ENCODE measurements around the gene LGR6. TPM values are rescaled to one million over a fixed set of nuclear protein-coding genes. Genes with fewer than 3 reads are reported as not detected.

The LGR6 gene
- total and polyA plus RNA-seq, 2 of the 4 experiments (the other 2 are of a cell fraction) = not detected

GRCh38 chr1:202170726-202171125, 22.9 kb upstream of the LGR6 start:
- DNase-seq = no peak
- Histone ChIP-seq H3K4me3 (ENCODE audit: insufficient read depth, low read depth, low read length) (no peak overlapping the region), H3K36me3 (ENCODE audit: control insufficient read depth, insufficient read depth, low read length) (no peaks in the 10 kb centered on the region), H2BK120ac (ENCODE audit: low read depth, low read length) (no peak overlapping the region), H3K18ac (ENCODE audit: low read depth, low read length) (no peak overlapping the region), H2AFZ (replicated peaks; ENCODE audit: low read length, poor library complexity) (no peak overlapping the region), H3K23ac (ENCODE audit: low read depth, low read length) (no peak overlapping the region), H4K8ac (ENCODE audit: low read depth in 2 of 2, low read length in 2 of 2) (no peak overlapping the region), H3K14ac (replicated peaks; ENCODE audit: low read depth, low read length) (no peak overlapping the region), H3K79me1 (ENCODE audit: low read depth in 1 of 2, low read length in 2 of 2) (no peaks in the 10 kb centered on the region), H3K56ac (ENCODE audit: extremely low read depth, insufficient read depth, low read length) (no peak overlapping the region), H4K20me1 (ENCODE audit: insufficient read depth, low read length) (no peaks in the 10 kb centered on the region), H4K5ac (ENCODE audit: low read depth, low read length) (no peak overlapping the region), H3K4me2 (ENCODE audit: low read depth, low read length) (no peak overlapping the region), H4K91ac (ENCODE audit: insufficient read depth, low read depth, low read length) (no peak overlapping the region), H3K4ac (ENCODE audit: low read depth, low read length) (no peak overlapping the region), H3K27me3 (ENCODE audit: control insufficient read depth, insufficient read depth, low read length) (peaks cover 32% of the 10 kb centered on the region), H2BK5ac (ENCODE audit: low read depth, low read length, poor library complexity, severe bottlenecking) (no peak overlapping the region), H3K9ac (ENCODE audit: low read depth, low read length) (no peak overlapping the region), H2AK9ac (replicated peaks; ENCODE audit: low read depth, low read length, poor library complexity) (no peak overlapping the region), H2AK5ac (ENCODE audit: low read depth, low read length) (no peak overlapping the region), H3K9me3 (ENCODE audit: control insufficient read depth, insufficient read depth, low read length) (no peaks in the 10 kb centered on the region), H2BK15ac (ENCODE audit: low read depth, low read length) (no peak overlapping the region), H2BK20ac (ENCODE audit: low read depth, low read length) (no peak overlapping the region), H3K27ac (ENCODE audit: insufficient read depth, low read length) (no peak overlapping the region), H3K4me1 (ENCODE audit: control insufficient read depth, insufficient read depth, low read length) (no peaks in the 10 kb centered on the region), H3K9me1 (ENCODE audit: insufficient read depth, low read length) (no peaks in the 10 kb centered on the region)
- CTCF ChIA-PET = no interaction called here
- POLR2A ChIA-PET (ENCODE audit: unreplicated experiment) = no interaction called here
- in situ Hi-C loops (cut with MboI; ENCODE audit: low sequenced_read_pairs) (no loop called here), intact Hi-C loops (cut with micrococcal nuclease) (no loop called here), dilution Hi-C loops (cut with HindIII; ENCODE audit: low sequenced_read_pairs, unreplicated experiment) (no loop called here)
- TF ChIP-seq MAFK (IDR thresholded peaks at IDR 0.05; ENCODE audit: low read depth, low read length) = no peak
- no peak for TF ChIP-seq POLR2A (IDR thresholded peaks at IDR 0.05; ENCODE audit: low read depth, low read length)
- no peak for TF ChIP-seq MXI1 (IDR thresholded peaks at IDR 0.05; ENCODE audit: borderline replicate concordance, low read depth, low read length)
- TF ChIP-seq RFX5 (IDR thresholded peaks at IDR 0.05; ENCODE audit: low read depth, low read length) = no peak
- no peak for TF ChIP-seq ELK1 (IDR thresholded peaks at IDR 0.05; ENCODE audit: borderline replicate concordance, low read depth, low read length)
- no peak for TF ChIP-seq USF2 (IDR thresholded peaks at IDR 0.05; ENCODE audit: low read depth, low read length)
- TF ChIP-seq CTCF (conservative IDR thresholded peaks at IDR 0.05; ENCODE audit: low read depth, low read length) = no peak
- no peak for TF ChIP-seq FOS (IDR thresholded peaks at IDR 0.05; ENCODE audit: low read depth, low read length)
- 81% methylated on average over 3 of the region's 6 CpGs; no CpG with 5 or more reads in 1 of the 2 experiments for WGBS, 2 experiments (ENCODE audit: extremely low coverage in 2 of 2, insufficient read length in 1 of 2)
- BruUV-seq (replicated peaks) = no TSS peak
- no peak for ATAC-seq (ENCODE audit: low read depth)
